NCI-H345 (cell line): Measurements from ENCODE around the gene SHLD1.

Experiments used
- DNase-seq: peaks from one replicate; lab custom pipeline; 2025; lab: John Stamatoyannopoulos, UW

Gene SHLD1

DNA sequence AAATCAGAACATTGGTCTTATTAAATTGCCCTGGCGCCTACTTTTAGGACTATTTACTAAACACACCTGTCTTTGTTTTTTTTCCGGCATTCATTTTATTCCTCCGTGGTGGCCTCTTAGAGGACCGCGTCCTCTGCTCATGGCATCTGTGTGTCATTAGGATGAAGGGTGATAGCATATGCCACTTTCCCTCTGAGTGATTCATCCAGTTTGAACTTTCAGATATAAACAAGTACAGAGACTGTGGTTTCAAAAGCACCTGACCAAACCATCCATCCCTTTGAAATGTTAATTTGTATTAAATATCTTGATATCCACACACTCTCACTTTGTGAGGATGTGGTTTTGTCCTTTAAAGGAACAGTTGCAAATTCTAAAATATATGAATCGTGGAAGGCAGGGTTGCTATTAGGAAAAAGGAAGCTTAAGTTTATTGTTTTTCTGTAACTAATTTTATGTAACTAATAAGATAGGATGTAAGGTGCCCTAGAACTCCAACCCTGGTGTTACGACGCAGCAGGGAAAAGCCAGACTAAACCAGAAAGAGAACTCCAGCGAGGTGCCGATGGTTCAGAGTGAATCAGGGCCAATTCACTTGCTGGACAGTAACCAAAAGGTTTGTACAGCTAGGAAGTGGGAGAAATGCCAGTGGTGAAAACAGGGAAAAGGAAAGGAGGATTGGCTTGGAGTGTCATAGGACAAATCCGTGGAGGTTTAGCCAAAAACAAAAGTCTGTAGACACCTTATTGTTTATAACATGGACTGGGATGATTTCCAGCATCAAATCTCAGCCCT is 98.7 kb downstream of the SHLD1 start:
- DNase-seq = no peak

DNA sequence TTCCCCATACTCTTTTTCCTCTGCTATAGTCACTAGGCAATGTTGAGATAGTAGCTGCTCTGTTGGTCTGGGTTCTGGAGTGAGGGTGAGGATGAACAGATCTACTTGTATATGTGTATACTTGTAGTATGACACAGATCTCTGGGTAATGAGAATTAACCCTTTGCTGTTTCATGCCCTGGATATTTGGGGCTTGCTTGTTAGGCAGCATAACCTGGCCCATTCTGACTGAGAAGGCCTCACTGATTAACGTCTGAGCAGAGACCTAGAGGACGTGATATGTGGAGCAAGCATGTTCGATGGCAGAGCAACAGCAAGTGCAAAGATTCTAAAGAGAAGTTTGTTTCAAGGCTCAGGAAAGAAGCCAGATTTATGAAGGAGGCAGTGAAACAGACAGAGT is 105.7 kb downstream of the SHLD1 start:
- DNase-seq = no peak

DNA sequence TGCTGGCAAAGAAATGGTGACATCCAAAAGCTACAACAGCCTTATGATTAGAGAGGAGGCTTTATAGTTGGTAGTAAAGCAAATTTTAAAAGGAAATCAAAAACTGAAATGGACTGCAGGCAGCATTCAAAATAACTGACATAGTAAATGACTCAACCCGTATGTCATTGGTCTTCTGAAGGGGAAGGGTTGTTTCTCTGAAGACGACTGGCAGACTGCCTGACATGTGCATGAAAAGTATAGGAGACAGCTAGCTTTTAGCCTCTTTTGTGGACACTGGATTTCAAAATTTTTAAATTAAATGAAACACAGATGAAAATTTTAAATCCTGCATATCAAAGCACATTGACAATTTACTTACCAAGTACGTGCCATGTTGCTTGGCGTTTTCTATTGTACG is 109.4 kb downstream of the SHLD1 start:
- no peak for DNase-seq

DNA sequence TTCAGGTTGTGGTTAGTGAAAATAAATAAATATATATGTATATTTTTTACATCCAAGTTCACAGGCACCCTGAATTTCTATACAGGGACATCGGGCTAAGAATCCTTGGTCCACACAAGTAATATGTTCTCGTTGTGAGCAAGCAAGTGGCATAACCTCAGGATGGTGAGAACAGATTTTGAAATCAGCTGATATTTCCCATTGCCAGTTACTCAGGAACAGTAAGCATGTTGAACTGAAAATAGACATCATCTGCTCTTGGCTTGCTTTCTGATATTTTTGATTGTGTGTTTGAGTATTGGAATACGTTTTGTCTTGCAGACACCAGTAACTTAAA is 112.5 kb downstream of the SHLD1 start:
- DNase-seq = no peak

DNA sequence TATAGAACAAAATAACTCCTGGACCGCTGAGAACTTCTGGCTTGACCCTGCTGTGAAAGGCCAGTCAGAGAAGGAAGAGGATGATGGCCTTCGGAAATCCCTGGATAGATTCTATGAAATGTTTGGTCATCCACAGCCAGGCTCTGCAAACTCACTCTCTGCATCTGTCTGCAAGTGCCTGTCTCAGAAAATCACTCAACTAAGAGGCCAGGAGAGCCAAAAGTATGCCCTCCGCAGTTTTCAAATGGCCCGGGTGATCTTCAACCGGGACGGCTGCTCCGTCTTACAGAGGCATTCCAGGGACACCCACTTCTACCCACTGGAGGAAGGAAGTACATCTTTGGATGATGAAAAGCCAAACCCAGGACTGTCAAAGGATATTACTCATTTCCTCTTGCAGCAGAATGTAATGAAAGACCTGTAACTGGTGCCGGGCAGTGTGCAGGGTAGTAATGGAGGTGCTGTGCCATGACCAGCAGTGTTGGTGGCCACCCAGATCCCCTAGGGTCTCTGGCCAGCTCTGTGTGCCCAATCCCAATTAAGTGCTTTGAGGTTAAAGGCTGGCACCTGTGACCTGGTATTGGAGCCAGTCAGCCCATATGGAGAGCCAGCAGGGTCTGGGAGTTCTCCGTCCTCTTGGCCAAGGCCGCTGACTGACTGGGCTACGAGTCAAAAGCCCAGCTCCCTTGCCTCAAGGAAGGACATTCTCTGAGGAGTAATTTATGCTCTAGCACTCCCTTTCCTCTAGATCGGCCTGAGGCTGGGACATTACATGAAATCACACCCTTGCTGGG is 113.0 kb downstream of the SHLD1 start:
- DNase-seq = no peak

DNA sequence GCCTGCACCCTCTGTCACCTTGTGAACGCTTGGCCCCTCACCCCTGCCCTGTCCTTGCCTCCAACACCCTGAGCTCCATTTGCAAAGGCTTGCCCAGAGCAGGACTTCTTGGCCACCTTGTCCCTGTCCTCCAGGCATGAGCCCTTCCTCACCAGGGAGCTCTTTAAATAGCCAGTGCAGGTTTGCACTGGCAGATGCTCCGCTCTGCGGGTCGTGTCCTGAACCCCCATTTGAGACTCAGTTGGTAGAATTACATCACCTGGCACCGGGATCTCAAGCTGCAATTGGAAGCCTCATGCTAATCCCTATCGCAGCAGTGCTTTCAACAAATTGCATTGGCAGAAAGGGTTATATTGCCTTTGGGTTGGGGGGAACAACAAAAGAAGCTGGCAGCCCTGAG is 114.2 kb downstream of the SHLD1 start:
- no peak for DNase-seq

DNA sequence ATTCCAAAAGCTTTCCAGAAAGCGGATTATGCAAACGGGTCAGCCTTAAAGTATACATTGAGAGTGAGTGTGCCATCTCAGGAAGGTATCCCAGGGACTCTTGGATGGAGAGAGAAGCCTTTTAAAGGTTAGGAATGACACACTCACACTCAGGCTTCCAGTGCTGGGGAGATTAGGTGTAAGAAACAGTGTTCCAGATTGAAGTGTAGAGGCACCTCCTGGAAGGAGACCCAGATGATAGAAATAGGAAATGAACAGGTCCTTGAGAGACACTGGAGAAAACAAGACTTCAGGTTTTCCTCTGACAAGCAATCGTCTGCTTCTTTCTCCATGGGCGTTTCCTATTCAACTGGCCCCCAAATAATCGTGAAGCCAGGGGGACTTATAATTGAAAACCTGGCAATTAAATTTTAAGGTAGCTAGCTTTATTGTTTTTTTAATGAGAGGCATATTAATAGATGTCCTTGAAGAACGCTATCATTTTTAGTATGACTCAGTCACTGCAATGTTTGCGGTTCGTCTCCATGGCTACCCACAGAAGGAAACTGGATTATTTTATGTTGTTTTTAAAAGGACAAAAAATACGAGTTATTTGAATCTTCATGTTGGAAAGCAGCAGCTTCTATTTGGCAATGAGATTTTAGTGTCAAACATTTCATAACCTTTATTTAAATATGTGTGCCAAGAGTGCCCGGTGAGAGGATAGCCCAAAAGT is 114.8 kb downstream of the SHLD1 start:
- no peak for DNase-seq

DNA sequence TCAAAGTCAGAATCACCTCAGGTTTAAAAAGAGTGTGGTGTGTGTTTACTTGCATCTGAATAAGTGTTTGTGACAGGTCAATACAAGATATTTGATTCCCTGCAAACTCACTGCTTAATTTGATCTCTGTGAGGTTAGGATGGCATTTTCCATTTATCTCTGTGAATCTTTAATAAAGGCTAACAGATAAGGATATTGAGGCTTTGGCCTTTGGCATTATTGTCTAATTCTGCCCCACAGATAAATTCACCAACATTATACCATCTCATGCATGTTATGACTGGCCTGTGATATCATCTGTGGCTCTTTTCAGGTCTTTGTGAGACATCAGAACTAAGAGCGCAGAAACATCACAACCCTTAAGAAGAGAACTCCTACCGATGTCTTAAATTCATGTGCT is 115.4 kb downstream of the SHLD1 start:
- DNase-seq = no peak

DNA sequence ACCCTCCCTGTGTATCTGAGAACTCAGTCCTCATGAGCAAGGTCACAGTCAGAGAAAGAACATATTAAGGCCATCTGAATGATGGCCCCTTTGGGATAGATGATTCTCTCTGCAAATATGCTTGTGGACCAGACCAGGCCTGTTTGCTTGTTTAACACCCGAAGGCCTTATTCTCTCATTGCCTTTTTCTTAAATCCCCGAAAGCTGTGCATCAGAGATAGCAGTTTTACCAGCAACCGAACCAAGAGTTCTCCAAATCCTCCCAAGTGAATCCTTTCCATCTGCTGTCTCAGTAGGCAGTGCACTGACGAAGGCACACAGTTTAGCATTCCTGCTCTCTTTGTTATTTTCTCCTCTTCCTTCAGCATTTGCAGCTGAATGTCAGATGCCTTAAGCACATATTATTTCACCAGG is 120.4 kb downstream of the SHLD1 start:
- DNase-seq = no peak

DNA sequence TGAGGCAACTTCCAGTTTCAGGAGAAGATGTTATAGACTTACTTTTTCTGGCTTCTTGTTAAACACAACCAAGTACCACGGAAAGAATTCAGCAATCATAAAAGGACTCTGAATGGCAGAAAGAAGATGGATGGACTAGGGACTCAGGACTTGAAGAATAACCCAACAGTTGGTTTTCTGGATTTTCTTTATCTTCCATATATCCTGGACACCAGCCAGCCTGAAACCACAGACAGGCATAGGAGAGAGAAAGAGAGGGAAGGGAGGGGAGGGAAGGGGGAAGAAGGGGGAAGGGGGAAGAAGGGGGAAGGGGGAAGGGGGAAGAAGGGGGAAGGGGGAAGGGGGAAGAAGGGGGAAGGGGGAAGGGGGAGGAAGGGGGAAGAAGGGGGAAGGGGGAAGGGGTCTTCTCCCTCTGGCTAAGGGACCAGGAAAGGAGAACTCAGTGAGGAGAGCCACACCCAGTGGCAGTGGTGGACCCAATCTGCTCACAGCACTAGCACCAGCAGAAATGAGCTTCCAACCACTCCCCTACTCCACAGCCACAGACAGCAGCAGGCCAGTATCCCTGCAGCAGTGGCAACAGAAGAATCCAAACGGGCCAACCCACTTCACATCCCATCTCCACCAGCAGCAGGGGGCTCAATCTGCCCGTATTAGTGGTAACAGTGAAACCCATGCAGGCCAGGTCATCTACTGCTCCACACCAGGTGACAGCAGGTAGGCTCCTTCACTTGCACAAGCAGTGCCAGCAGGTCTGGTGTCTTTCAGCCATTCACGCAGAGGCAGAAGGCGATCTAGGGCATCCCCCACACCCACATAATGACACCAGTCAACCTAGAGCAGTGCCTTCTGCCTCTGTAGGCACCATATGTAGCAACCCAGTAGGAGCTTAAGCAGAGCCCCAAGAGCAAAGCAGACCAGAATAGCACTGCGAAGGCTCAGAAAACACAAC is 121.5 kb downstream of the SHLD1 start:
- DNase-seq = no peak

DNA sequence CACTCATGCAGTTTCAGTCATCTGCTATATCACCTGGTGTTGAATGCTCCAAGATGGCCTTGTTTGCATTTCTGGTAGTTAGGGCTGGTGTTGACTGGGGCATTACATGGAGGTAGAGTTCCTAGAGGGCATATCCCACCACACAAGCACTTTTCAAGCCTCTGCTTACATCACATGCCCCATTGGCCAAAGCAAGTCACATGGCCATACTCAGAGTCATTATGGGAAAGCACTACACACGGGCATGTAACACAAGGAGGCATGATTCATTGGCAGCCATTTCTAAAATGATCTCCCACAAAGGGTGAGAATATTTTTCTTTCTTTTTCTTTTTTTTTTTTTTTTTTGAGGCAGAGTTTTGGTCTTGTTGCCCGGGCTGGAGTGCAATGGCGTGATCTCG is 126.9 kb downstream of the SHLD1 start:
- DNase-seq = no peak

DNA sequence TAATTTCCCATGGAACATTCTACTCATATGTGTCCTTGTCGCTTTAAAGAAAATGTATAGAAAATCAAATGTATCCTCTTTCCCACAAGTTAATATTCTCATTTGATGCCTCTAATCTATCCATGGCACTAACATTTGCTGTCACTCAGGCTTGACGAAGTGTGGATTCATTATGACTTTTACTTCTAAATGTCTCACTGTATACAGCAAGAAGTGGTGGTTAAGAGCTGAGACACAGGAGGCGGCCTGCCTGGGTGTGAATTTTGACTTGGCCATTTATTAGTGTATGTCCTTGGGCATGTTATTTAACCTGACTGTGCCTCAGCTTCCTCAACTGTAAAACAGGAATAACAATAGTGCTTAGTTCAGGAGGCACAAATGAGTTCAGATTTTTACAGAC is 130.1 kb downstream of the SHLD1 start:
- no peak for DNase-seq

DNA sequence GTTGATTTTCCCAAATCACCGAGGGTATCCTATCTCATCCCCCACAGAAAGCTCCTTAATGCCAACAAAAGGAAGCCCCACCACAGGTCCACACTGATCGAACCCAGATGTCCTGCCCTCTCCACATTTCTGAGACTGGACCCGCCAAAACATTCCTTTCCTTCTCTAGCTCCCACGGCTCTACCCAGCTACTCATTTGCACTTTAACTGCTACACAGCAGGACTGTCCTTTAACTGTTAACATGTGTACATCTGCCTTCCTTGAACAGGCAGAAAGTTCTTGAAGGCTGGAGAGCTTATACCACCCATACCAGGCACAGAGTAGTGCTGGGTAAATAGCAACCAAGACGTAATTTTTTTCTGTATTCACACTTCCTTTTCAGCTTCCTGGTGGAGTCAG is 131.5 kb downstream of the SHLD1 start:
- no peak for DNase-seq

DNA sequence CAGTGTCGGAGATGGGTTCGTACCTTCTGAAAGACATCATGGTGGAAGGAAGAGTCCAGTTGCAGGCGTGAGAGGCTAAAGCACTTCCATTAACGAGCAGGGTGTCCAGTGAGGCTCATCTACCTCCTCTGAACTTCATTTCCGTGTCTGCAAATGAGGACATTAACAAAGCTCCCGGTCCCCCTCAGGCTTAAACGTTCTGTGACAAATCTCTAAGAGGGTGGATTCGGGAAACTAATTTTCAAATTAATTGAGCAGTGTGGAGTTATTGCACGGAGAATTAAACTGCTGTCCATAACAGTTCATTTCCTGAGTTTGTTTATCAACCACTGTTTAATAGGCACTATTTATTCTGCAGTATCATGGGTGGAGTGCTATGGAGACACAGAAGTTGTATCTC is 132.0 kb downstream of the SHLD1 start:
- DNase-seq = no peak

DNA sequence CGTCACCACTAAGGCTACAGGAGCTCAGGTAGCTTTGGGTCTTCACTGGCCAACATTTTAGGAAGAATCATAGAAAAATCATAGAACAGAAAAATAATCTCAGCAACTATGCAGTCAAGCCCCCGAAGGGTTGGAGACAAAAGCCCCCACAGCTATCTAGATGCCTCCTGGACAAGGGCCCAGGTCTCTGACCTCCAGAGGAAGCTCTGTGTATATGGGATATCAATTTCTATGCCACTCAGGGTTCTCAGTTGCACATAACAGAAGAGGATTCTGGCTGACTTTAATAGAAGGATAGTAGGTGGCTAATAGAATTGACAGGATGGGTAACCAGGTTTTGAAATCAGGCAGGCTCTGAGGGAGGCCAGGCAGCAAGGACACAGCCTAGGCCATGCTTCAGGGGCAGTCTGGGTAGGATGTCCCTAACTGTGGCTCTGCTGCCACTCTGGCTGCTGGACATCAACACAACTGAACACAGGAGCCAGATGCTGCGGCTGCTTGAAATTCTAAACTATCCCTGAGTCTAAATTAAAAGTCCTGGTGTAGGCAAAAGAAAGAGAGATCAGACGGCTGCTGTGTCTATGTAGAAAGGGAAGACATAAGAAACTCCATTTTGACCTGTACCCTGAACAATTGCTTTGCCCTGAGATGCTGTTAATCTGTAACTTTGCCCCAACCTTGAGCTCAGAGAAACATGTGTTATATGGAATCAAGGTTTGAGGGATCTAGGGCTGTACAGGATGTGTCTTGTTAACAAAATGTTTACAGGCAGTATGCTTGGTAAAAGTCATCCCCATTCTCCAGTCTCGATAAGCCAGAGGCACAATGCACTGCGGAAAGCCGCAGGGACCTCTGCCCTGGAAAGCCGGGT is 134.5 kb downstream of the SHLD1 start:
- no peak for DNase-seq

DNA sequence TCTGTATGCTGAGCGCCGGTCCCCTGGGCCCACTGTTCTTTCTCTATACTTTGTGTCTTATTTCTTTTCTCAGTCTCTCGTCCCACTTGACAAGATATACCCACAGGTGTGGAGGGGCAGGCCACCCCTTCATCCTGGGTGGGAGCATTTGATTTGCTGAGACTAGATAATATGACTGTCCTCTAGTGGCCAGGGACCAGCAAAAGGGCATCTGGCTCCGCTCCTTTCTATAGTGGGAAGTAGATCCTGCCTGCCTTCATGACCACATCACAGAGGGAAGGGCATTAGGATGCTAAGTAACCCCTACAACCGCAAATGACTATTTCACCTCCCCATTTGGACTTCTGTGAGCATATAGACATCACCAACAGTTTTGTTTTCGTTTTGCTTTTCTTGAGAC is 135.7 kb downstream of the SHLD1 start:
- DNase-seq = no peak

DNA sequence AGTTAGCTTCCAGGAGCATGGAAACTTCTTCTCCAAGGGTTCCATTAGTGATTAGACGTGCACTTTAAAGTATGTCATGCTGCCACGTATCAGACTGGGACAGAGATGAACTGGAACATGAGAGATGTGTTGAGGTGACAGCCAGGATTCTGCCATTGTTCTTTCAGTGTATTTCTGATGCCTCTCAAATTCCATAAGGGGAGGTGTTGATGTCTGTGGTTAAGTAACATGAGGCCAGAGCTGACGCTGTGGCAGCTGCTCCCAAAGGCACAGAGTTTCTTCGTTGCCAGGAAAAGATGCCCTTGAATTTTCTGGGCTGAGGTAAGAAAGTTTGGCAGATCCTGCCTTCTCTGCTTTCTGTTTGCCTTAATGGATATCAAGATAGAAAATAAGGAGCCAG is 136.6 kb downstream of the SHLD1 start:
- no peak for DNase-seq

DNA sequence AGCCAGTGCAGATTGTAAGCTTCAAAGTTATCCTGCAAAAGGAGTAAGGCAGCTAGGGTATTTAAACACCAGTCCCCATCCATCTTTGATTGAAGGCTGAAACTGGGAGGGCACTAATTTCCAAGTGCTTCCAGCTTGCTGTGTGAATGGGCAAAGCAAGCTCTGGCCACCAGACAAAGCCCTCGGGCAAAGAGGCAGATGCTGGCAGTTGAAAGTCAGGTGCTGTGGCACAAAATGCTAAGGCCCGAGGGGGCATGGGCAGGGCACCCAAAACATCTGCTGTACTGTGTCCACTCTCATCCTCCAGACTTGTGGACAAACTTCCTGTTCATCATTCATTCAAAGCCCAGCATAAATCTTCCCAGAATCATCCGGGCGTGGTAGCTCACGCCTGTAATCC is 137.2 kb downstream of the SHLD1 start:
- DNase-seq = no peak

DNA sequence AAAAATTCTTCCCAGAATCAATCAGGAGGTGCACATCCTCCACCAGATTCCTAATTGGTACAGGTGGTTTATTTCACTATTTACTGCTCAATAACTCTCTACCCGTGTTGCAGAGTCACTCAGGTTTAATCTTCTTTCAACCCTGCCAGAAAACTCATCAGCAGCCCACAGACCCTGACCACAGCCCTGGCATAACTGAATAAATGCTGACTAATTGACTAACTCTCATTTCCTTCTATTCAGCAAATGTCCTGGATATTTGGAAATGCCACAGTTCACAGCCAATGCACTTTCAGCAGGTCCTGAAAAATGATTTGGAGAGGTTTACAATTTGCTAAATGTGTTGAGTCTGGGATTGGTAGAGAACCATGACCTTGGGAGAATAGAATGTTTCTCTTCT is 137.8 kb downstream of the SHLD1 start:
- DNase-seq = no peak

DNA sequence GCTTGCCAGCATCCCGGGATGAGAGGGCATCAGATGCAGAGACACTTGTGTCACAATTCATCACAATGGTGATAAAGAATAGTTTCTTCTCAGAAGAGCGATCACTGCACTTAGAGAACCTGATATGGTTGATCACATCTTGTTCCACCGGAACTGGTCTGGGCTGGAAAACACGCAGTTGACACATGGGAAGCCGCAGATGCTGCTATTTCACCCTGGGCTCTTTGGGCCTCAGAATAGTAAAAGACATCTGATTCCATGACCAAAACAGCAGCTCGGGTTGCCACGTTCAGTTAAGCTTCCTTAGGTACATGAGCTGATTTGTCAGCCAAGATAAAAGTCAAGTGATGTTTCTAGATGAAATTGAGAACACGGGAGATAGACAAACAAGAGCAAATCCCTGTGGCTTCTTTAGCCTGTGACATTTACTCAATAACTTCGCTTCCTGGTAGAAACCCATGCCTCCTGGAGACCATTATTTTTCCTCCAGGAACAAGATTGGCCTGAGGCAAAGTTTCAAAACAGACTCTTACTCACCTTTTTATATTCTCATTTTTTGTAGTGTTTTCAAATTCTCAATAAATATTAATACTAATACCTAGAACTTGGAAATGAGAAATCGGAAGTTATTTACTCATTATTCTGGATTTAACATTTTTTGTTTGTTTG is 140.7 kb downstream of the SHLD1 start:
- DNase-seq = no peak
